ENCODE measurements around the gene SOX14.

SOX14 gene

GRCh38 chr3:137764001-137764433 is at the start of gene SOX14:
SOX14 (plus strand) TSS chr3:137764315; CDS start chr3:137764785, 470 bp downstream.
- peak; percentile 38 for DNase-seq

GRCh38 chr3:137714551-137714950 is 49.6 kb upstream of the SOX14 start:
- DNase-seq, result no peak

GRCh38 chr3:137724240-137724639 is 39.9 kb upstream of the SOX14 start:
- DNase-seq, result no peak

DNA sequence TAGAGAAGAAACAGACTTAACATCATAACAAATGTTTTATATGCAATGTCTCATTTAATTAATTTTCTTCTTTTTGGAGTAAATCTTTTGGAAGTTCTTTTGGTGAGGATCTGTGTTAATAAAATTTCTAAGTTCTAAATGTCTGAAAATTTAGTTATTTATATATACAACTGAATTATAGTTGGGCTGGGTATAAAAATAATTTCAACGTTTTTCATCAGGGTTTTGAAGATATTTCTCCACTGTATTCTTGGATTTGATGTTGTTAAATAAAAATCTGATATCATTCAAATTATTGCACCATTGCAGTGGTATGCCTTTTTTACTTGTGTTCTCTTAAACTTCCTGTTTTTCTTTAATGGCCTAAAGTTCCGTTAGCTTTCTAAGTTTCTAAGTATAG is 26.9 kb upstream of the SOX14 start:
- no peak for DNase-seq

GRCh38 chr3:137738710-137739109 is 25.4 kb upstream of the SOX14 start:
- DNase-seq, result no peak

GRCh38 chr3:137743608-137744007 is 20.5 kb upstream of the SOX14 start:
- DNase-seq, result no peak

- no peak for DNase-seq
Observed at GRCh38 chr3:137746808-137747207, 17.3 kb upstream of the SOX14 start.

- DNase-seq, result no peak
Observed at GRCh38 chr3:137759505-137759904, 4.6 kb upstream of the SOX14 start.

DNA sequence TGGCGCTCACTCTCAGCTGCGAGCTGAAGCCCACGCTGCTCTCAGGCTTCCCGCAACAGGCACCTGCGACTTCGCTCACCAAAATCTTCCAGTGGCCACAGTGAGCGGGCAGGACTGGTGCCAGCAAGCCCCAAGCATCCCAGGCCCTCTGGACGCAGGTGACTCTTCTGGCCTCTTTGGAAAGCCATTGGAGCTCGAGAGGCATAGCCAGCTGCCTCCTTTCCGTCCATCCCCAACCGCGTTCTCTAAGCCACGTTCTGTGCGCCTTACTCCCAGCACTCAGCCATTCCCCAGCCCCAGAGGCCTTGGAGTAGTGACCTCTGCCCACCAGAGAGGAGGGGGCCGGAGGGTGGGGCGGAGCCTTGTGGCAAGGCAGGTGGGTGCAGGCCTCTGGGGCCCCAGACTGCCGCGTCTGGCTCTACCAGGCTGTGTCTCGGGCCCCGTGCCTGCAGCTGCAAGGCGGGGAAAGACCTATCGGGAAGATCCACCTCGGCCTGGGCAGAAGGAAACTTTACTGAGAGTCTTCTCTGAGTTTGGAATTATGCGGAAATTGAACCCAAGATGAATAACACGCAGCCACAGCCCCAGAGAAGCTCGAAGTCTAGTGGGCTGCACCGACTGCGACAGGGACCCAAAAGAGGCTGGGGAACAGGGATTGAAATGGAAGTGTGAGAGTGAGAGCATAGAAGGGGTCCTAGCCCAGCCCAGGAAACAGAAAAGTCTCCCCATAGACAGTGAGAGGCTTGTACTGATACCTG is 3.6 kb upstream of the SOX14 start:
- no peak for DNase-seq

DNA sequence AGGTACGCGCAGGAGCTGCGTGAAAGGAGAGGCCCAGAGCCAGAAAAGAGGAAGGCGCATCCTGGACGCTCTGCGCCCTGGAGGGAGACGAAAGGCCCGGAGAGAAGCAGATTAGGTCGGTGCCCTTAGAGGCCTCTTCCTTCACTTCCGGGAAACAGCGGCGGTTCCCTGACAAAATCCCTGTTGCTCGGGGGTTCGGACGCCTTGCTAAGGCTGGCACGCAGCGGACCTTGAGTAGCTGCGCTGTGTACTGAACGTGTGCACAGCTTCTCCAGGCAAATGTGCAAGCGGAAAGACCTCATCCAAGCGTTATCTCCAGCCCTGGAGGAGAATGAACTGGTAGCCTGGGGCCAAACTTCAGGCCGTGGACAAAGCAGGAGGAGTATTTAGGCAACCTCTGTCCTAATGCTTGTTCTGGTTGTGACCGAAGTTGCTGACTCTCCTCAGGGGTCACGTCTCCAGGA is 3.0 kb upstream of the SOX14 start:
- DNase-seq, result no peak

DNA sequence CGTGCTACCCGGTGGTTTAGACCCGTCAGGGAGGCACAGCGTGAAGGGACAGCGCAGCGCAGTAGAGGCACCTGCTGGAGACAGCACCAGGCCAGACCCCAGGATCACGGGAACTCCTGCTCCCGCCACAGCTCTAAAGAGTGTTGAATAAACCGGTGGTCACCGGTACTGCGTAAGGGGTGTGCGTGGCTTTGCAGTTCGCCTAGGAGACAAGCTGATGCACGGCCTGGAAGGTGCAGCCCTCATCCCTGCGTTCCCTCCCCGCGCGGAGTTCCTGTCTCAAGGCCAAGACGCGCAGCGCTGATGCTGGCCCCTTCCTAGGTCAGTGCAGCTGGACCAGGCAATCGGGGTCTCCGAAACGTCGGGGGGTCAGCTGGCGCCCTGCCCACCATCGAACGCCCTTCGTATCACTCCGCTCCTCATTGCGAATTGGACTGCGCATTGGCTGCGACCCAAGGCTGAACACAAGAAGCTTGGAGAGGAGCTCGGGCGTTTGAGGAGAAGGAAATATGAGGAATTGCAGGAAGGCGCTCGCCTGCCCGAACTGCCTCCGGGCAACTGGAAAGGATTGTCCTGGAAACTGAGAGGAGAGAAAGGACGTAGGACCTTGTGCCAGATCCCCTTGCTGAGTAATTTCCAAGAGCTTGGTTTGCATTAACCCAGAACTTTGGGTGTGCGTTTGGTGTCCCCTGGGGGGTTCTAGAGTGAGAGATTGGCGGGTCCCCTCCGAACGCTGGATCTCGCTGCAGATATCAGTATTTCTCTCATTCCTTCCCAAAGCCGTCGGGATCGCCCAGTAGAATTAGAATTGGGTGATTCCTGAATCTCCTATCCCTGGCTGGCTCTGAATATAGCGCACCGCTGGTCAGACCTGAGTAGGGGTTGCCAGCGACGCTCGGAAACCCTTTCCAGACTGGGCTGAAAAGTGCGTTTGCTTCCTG is 2.3 kb upstream of the SOX14 start:
- no peak for DNase-seq

DNA sequence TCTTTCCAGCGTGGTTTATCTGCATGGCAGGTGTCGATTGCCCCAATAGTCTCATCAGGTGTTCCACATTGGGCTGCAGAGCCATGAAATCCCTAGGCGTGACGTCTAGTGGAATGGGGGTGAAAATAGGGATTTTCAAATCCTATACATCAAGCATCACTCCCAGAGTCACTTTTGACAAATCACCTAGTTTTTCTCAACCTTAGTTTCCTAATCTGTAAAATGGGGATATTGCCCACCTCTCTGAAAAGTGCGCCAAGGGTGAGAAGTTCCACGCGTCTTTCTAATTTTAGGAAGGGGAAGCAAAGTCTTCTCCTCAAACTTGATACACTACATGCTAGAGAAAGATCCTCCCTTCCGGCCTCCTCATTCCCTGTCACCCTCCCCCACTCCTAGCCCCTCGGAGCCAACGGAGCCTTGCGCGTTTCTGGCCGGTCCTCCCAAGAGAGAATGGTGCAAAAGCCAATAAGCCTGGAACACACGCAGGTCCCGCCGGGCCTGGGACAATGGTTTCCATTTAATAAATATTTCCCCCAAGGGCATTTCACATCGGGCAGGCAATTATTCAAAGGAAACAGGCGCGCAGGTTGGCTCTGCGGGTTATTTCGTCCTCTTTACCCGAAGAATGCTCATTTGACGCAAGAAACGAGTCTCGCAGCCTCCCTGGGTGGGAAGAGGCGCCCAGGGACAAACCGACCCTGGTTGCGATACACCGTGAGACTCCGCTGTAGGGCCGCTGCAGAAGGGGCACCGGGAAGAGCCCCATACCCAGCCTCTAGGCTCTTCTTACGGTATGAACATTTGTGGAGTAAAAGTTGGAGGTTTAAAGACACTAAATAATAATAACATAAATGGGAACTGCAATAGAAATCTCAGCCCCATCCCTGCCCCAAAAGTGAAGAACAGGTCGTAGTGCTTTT is 1.2 kb upstream of the SOX14 start:
- DNase-seq, result no peak

DNA sequence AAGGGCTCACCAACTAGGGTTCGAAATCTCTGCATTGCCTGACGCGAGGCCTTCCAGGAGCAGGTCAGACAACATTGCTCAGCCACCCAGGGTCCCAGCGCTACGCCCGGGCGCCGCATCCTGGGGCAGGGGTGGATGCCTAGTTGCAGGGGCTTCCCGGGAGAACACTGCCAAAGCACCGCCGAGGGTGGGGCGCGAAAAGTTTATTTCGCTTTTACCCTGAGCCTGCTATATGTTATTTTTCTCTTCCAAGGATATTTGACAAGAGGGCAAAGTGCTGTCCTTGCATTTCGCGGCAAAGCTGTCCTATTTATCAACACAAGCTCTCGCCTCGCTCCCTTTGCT is 549 bp upstream of the SOX14 start:
- no peak for DNase-seq

DNA sequence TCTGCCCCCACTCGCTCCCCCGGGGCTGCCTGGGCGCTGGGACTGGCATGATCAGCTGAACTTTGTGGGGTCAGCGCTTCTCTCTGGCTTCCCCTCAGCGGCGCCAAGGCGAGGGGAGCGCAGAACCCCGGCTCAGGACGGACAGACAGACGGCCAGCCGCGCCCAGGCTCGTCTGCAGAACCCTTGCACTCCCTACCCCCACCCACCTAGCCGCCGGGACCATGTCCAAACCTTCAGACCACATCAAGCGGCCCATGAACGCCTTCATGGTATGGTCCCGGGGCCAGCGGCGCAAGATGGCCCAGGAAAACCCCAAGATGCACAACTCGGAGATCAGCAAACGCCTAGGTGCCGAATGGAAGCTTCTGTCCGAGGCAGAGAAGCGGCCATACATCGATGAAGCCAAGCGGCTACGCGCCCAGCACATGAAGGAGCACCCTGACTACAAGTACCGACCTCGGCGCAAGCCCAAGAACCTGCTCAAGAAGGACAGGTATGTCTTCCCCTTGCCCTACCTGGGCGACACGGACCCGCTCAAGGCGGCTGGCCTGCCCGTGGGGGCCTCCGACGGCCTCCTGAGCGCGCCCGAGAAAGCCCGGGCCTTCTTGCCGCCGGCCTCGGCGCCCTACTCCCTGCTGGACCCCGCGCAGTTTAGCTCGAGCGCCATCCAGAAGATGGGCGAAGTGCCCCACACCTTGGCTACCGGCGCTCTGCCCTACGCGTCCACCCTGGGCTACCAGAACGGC is 621 bp downstream of the SOX14 start:
- no peak for DNase-seq

GRCh38 chr3:137765310-137766033 is 1.4 kb downstream of the SOX14 start:
- DNase-seq, result no peak

GRCh38 chr3:137766041-137766875 is 2.1 kb downstream of the SOX14 start:
- no peak for DNase-seq

- DNase-seq, result no peak
Observed at GRCh38 chr3:137766876-137767537, 2.9 kb downstream of the SOX14 start.

- DNase-seq, result no peak
Observed at GRCh38 chr3:137767538-137768360, 3.6 kb downstream of the SOX14 start.
